Kidney capillary endothelial cell (primary cell): ENCODE data around the gene TPRX1.
"Not testable (repeated sequence)": the region's sequence is repeated elsewhere in the genome, so short reads cannot be mapped to it uniquely, and the experiment has no call there.

ENCODE experiments used
- DNase-seq: peaks from one replicate; pipeline ENCODE4 v3.0.0-alpha.2; 2018; ENCODE audit warnings: low spot score

Gene TPRX1

GRCh38 chr19:47801270-47801669 lies 3.1 kb downstream of the TPRX1 start:
- no peak for DNase-seq

DNA sequence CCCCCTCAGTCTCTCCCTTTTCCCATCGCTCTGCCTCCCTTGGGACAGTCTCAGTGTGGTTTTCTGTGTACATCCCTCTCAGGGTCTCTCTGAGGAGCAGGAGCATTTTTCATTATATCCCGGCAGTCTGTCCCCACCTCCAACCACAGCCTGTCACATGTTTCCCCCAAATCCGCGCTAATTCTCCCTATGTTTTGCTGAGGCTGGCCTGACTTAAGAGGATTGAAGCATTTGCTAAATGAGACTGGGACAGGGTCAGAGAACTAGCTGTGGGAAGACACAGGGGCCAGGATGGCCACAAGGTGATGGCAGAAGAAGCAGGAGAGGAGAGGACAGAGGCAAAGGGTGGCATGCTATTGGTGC lies 5.5 kb downstream of the TPRX1 start:
- no peak for DNase-seq

GRCh38 chr19:47797996-47798903 lies 6.1 kb downstream of the TPRX1 start:
- no peak for DNase-seq

- no peak for DNase-seq
These were observed 7.6 kb downstream of the TPRX1 start for GRCh38 chr19:47796785-47797184.

- DNase-seq = no peak
These were observed 9.8 kb downstream of the TPRX1 start for GRCh38 chr19:47794526-47794925.

DNA sequence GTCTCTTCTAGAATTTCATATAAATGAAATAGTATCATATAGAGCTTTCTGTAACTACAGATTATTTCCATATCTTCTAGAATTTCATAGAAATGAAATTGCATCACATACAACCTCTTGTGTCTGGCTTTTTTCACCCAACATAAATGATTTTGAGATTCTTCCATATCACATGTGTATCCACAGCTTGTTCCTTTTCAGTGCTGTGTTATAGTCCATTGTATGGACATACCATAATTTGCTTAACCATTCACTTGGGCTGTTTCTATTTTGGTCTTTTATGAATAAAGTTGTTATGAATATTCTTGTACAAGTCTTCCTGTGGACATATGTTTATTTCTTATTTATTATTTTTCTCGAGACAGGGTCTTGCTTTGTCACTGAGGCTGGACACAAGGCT lies 11.7 kb downstream of the TPRX1 start:
- DNase-seq = no peak

DNA sequence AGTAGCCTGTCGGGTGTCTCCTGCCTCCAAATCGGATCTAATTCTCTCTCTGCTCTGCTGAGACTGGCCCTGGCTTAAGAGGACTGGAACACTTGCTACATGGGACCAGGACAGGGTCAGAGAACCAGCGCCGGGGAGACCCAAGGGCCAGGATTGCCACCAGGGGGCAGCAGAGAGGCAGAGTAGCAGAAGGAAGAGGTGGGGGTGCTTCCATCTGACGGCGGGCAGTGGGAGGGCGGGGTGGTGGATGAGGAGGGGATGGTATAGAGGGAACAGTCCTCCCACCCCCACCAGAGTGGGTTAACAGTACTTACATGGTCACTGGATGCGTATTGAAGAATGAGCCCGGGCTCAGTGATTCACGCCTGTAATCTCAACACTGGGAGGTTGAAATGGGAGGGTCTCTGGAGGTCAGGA lies 13.9 kb downstream of the TPRX1 start:
- DNase-seq = peak; percentile 63

GRCh38 chr19:47789811-47790210 lies 14.5 kb downstream of the TPRX1 start:
- DNase-seq = not testable (repeated sequence)

- DNase-seq = not testable (repeated sequence)
These were observed 17.0 kb downstream of the TPRX1 start for GRCh38 chr19:47787307-47787706.

GRCh38 chr19:47786566-47786965 lies 17.8 kb downstream of the TPRX1 start:
- no peak for DNase-seq

DNA sequence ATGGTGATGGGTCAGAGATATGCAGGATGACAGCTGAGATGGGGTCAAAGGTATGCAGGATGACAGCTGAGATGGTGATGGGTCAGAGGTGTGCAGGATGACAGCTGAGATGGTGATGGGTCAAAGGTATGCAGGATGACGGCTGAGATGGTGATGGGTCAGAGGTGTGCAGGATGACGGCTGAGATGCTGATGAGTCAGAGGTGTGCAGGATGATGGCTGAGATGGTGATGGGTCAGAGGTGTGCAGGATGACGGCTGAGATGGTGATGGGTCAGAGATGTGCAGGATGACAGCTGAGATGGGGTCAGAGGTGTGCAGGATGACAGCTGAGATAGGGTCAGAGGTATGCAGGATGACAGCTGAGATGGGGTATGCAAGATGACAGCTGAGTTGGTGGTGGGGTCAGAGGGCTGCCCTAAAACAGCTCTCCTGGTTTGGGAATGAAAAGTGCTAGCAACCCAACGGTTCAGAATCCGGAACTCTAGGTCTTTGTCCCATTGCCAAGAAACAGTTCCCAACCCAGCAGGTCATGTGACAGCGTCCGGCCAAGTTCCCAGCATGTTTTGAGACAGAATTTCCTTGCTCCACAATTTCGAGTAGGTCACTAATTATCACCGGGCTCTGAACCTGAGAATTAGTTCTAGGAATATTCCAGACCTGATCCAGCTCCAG lies 22.6 kb downstream of the TPRX1 start:
- no peak for DNase-seq

GRCh38 chr19:47780215-47780551 lies 24.2 kb downstream of the TPRX1 start:
- no peak for DNase-seq

DNA sequence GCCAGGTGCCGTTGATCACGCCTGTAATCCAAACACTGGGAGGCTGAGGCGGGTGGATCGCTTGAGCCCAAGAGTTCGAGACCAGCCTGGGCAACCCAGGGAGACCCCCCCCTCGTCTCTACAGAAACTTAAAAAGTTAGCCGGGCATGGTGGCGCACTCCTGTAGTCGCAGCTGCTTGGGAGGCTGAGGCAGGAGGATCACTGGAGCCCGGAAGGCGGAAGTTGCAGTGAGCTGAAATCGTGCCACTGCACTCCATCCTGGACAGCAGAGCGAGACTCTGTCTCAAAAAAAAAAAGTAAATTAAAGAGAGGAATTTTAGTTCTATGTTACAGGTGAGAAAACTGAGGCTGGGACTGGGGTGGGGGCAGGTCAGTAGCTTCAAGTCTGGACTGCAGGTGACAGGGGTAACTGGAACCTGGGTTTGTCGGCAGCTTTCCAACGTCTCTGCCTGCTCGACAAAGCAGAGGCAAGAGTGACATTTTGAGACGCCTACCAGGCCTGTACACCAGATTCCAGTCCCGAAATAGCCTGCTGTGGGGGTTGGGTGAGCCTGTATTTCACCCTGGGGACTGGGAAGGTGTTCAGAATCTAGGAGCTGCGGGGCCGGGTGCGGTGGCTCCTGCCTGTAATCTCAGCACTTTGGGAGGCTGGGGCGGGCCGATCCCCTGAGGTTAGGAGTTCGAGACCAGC lies 24.7 kb downstream of the TPRX1 start:
- no peak for DNase-seq

DNA sequence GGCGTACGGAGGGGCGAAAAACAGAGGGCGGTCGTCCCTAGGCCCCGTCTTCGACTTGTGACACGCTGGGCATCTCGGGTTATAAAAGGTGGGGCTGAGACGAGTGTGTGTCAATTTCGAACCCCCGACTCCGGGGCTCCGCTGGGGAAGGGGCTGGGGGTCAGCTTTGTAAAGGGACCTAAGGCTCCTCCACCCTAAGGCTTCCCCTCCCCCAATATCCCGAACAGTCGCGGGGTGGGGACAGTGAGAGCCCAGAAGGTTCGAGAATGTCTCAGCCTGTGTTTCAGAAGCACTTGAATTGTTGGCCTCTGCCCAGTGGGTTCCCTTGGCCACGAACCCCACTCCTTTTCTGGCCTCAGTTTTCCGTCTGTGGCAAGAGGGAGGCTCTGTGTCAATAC lies 25.4 kb downstream of the TPRX1 start:
- DNase-seq = no peak

- DNase-seq = peak; percentile 69
These were observed 26.1 kb downstream of the TPRX1 start, which contains the start of gene SELENOW for GRCh38 chr19:47778049-47778953. Gene SELENOW (plus strand): TSS chr19:47778703. CDS start chr19:47778786, 83 bp downstream.

DNA sequence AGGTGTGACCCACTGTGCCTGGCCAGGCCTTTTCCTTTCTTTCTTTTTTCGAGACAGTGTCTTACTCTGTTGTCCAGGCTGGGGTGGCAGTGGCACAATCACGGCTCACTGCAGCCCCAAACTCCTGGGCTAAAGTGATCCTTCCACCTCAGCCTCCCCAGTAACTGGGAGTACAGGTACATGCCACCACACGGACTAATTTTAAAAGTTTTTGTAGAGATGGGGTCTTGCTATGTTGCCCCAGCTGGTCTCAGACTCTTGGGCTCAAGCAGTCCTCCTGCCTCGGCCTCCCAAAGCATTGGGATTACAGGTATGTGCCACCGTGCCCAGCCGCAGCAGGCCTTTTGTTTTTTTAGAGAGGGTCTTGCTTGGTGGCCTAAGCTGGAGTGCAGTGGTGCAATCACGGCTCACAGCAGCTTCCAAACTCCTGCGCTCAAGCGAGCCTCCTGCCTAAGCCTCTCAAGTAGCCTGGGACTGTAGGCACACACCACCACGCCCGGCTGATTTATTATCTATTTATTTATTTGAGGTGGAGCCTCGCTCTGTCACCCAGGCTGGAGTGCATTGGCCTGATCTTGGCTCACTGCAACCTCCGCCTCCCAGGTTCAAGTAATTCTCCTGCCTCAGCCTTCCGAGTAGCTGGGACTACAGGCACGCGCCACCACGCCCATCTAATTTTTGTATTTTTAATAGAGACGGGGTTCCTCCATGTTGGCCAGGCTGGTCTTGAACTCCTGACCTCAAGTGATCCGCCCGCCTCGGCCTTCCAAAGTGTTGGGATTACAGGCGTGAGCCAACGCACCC lies 26.9 kb downstream of the TPRX1 start:
- not testable (repeated sequence) for DNase-seq

GRCh38 chr19:47776568-47776967 lies 27.8 kb downstream of the TPRX1 start:
- peak; percentile 62 for DNase-seq

GRCh38 chr19:47771291-47771690 lies 33.1 kb downstream of the TPRX1 start:
- DNase-seq = not testable (repeated sequence)

DNA sequence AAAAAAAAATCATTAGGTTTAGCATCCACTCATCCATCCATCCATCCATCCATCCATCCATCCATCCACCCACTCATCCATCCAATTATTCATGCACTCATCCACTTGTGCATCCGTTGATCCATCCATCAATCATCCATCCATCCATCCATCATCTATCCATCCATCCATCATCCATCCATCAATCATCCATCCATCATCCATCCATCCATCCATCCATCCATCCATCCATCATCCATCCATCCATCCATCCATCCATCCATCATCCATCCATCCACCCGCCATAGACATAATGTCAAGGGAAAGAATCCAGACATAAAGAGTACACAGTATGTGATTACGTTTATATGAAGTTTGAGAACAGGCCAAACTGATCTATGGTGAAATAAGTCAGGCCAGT lies 34.8 kb downstream of the TPRX1 start:
- no peak for DNase-seq

GRCh38 chr19:47768604-47769003 lies 35.7 kb downstream of the TPRX1 start:
- DNase-seq = no peak

DNA sequence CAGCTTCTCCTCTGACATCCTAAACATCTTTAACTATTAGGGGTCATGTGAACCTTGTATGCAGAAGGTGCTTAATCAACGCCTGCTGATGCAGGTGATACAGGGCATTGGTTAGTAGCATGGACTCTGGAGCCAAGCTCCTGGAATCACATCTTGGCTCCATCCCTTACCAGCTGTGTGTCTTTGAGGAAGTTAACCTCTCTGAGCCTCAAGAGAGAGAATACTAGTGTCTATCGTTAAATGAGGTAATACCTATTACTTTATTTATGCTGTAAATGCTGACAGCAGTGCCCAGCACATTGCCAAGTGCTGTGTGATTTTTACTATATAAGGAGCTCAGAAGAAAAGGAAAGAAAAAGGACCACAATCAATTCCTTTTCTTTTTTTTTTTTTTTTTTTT lies 37.0 kb downstream of the TPRX1 start:
- no peak for DNase-seq
